Breast epithelium (tissue), 3 donors: ENCODE measurements around the gene RILPL2.
"Not testable (repeated sequence)": the region's sequence is repeated elsewhere in the genome, so short reads cannot be mapped to it uniquely, and the experiment has no call there.

Experiments
- CTCF ChIP-seq, 3 donors: fragments of 450-650 bp; IDR thresholded peaks; one replicate each; pipeline ENCODE4 v1.5.1; 2016 to 2017; ENCODE audit warnings: antibody characterized with exemption in 3 of 3, mild to moderate bottlenecking in 3 of 3, moderate library complexity in 3 of 3
- POLR2A ChIP-seq: fragments of 450-650 bp; IDR thresholded peaks from one replicate; pipeline ENCODE4 v1.6.1; 2016; ENCODE audit warnings: antibody characterized with exemption, mild to moderate bottlenecking, moderate library complexity
- POLR2AphosphoS5 ChIP-seq, 3 donors: sonication (generic); formaldehyde crosslinking; IDR thresholded peaks; one replicate each; pipeline ENCODE4 v1.6.1; 2017; ENCODE audit warnings: antibody characterized with exemption in 3 of 3

- TF ChIP-seq CTCF (IDR thresholded peaks at IDR 0.05); POLR2A; POLR2AphosphoS5 (IDR thresholded peaks at IDR 0.05): not testable (repeated sequence)
Measured at GRCh38 chr12:123429101-123429500, 7.4 kb downstream of the RILPL2 start.
